HepG2 (cell line): ENCODE results near the gene AKT2. TPM values are rescaled to one million over a fixed set of nuclear protein-coding genes. Genes with fewer than 3 reads are reported as not detected.

Source experiments
- ASH2L ChIP-seq: fragments of 300-600, 200-600 bp; sonication (generic); IDR thresholded peaks from 2 replicates; pipeline ENCODE4 v1.7.0; 2017; ENCODE audit warnings: low read depth, mild to moderate bottlenecking, moderate library complexity, mixed read lengths, low read length; ENCODE audit not compliant: insufficient read length
- ATF5 ChIP-seq: sonication (generic); formaldehyde crosslinking; IDR thresholded peaks from 2 replicates; pipeline ENCODE4 v1.4.0; 2020; ENCODE audit warnings: mild to moderate bottlenecking, low read depth, missing genetic modification reagents
- ATF6 ChIP-seq: sonication (generic); formaldehyde crosslinking; conservative IDR thresholded peaks from 2 replicates; pipeline ENCODE4 v1.4.0; 2020; ENCODE audit warnings: missing genetic modification reagents
- BRD4 ChIP-seq: sonication (generic); formaldehyde crosslinking; IDR thresholded peaks from 2 replicates; pipeline ENCODE4 v1.4.0; 2020; ENCODE audit warnings: missing genetic modification reagents
- HIVEP1 ChIP-seq: sonication (generic); formaldehyde crosslinking; IDR thresholded peaks from 2 replicates; pipeline ENCODE4 v1.4.0; 2020; ENCODE audit warnings: mild to moderate bottlenecking, missing genetic modification reagents
- NCOA2 ChIP-seq: sonication (generic); formaldehyde crosslinking; IDR thresholded peaks from 2 replicates; pipeline ENCODE4 v1.8.0; 2022; ENCODE audit warnings: inconsistent platforms
- NCOA5 ChIP-seq: sonication (generic); formaldehyde crosslinking; IDR thresholded peaks from 2 replicates; pipeline ENCODE4 v1.4.0; 2020; ENCODE audit warnings: missing genetic modification reagents
- NFKBIZ ChIP-seq: IDR thresholded peaks from 2 replicates; pipeline ENCODE4 v1.6.1; 2018; ENCODE audit warnings: missing genetic modification reagents, missing compliant biosample characterization
- PREB ChIP-seq: sonication (generic); formaldehyde crosslinking; IDR thresholded peaks from 2 replicates; pipeline ENCODE4 v1.4.0; 2020; ENCODE audit warnings: missing genetic modification reagents
- RAD21 ChIP-seq: fragments of 450-650 bp; formaldehyde crosslinking; IDR thresholded peaks from 2 replicates; pipeline ENCODE4 v1.5.0; 2020; ENCODE audit warnings: mild to moderate bottlenecking
- SIX4 ChIP-seq: sonication (generic); formaldehyde crosslinking; IDR thresholded peaks from 2 replicates; pipeline ENCODE4 v1.4.0; 2020; ENCODE audit warnings: missing genetic modification reagents
- SMAD3 ChIP-seq: sonication (generic); formaldehyde crosslinking; IDR thresholded peaks from 2 replicates; pipeline ENCODE4 v1.4.0; 2020; ENCODE audit warnings: missing genetic modification reagents
- ZBED4 ChIP-seq: sonication (generic); formaldehyde crosslinking; IDR thresholded peaks from 2 replicates; pipeline ENCODE4 v1.4.0; 2020; ENCODE audit warnings: missing genetic modification reagents, borderline replicate concordance
- ZNF264 ChIP-seq: sonication (generic); formaldehyde crosslinking; IDR thresholded peaks from 2 replicates; pipeline ENCODE4 v1.4.0; 2020; ENCODE audit warnings: missing genetic modification reagents
- ZNF281 ChIP-seq: sonication (generic); formaldehyde crosslinking; IDR thresholded peaks from 2 replicates; pipeline ENCODE4 v1.4.0; 2020; ENCODE audit warnings: missing genetic modification reagents, borderline replicate concordance
- ZNF652 ChIP-seq: IDR thresholded peaks from 2 replicates; pipeline ENCODE4 v1.6.1; 2016; ENCODE audit warnings: low read depth, borderline replicate concordance
- ZNF720 ChIP-seq: sonication (generic); formaldehyde crosslinking; IDR thresholded peaks from 2 replicates; pipeline ENCODE4 v1.4.0; 2020; ENCODE audit warnings: missing genetic modification reagents
- ZNF788 ChIP-seq: sonication (generic); formaldehyde crosslinking; IDR thresholded peaks from 2 replicates; pipeline ENCODE4 v1.5.0; 2020; ENCODE audit warnings: mild to moderate bottlenecking, missing genetic modification reagents, borderline replicate concordance
- ZSCAN22 ChIP-seq: sonication (generic); formaldehyde crosslinking; IDR thresholded peaks from 2 replicates; pipeline ENCODE4 v1.4.0; 2020; ENCODE audit warnings: mild to moderate bottlenecking, missing genetic modification reagents
- polyA plus RNA-seq, 8 experiments: library from polyadenylated mRNA; depleted of rRNA in 3 of 8; stranded (reverse) in 7 of 8; unstranded in 1 of 8; fragments of >200 nt; fragmentation: Illumina TruSeq in 4 of 8; extraction: Trizol in 4 of 8; gene quantifications; 2 replicates each; pipeline versions ENCODE4 v1.2.1 to v1.2.3, GENCODE V29; 2011 to 2016; ENCODE audit warnings: low read depth in 4 of 8, missing spikeins in 1 of 8, mixed read lengths in 1 of 8; ENCODE audit not compliant: insufficient read depth in 1 of 8
- total RNA-seq, 5 experiments: library from RNA; depleted of rRNA; stranded (reverse); fragments of >200 nt; fragmentation: Illumina TruSeq; extraction: Trizol; gene quantifications; 2 replicates each; pipeline ENCODE4 v1.2.3, GENCODE V29; 2016; ENCODE audit warnings: low read depth in 1 of 5

Gene AKT2
- total and polyA plus RNA-seq, 2 of the 13 experiments (the other 11 are each of a cell fraction or from before 2014, with no cell fraction given): 82.1 to 173 TPM

GRCh38 chr19:40231544-40232424 is 53.4 kb downstream of the AKT2 start (continued):
- TF ChIP-seq ATF5 (CRISPR knock-in tag) (no peak), NCOA5 (CRISPR knock-in tag) (no peak), ZNF281 (CRISPR knock-in tag) (peak; percentile 96), ASH2L (peak; percentile 59), SMAD3 (CRISPR knock-in tag) (0 out of 2 replicates have a peak, but pooled peaks have one; percentile 41), ATF6 (CRISPR knock-in tag) (no peak), ZNF788 (peak; percentile 66; the same call in 1 of the 2 replicates), ZBED4 (CRISPR knock-in tag) (peak; percentile 76; the same call in 1 of the 2 replicates), SIX4 (peak; percentile 38; the same call in 1 of the 2 replicates), ZSCAN22 (no peak), NFKBIZ (CRISPR knock-in tag) (no peak), ZNF264 (CRISPR knock-in tag) (no peak; the same call in 1 of the 2 replicates), ZNF720 (CRISPR knock-in tag) (no peak), ZNF652 (peak; percentile 19; the same call in 1 of the 2 replicates), HIVEP1 (CRISPR knock-in tag) (0 out of 2 replicates have a peak, but pooled peaks have one; percentile 50), BRD4 (CRISPR knock-in tag) (peak; percentile 90), RAD21 (CRISPR knock-in tag) (no peak), NCOA2 (CRISPR knock-in tag) (peak; percentile 83), PREB (CRISPR knock-in tag) (no peak)
